Measurements from ENCODE around the gene RRAD.
"Not testable (repeated sequence)": the region's sequence is repeated elsewhere in the genome, so short reads cannot be mapped to it uniquely, and the experiment has no call there.

Gene RRAD

GRCh38 chr16:66898207-66898606 lies 27.1 kb downstream of the RRAD start:
- no peak for FAIRE-seq

- FAIRE-seq = not testable (repeated sequence)
Observed at GRCh38 chr16:66896682-66897081, 28.7 kb downstream of the RRAD start.

- FAIRE-seq = no peak
Observed at GRCh38 chr16:66895999-66896398, 29.3 kb downstream of the RRAD start.

DNA sequence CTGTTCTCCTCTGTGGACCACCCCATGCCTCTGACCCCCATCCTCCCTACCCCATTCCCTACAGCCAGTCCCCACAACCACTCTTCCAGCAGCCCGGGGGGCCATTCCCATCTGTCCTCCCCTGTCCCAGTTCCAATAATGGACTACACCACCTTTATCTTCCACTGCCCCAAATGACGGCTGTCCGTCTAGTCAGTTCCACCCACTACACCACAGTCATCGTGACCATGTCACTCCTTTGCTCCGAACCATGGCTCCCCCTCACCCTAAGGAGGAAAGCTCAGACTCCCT lies 29.7 kb downstream of the RRAD start:
- FAIRE-seq = no peak

GRCh38 chr16:66894948-66895688 lies 30.2 kb downstream of the RRAD start:
- peak; percentile 47 for FAIRE-seq

DNA sequence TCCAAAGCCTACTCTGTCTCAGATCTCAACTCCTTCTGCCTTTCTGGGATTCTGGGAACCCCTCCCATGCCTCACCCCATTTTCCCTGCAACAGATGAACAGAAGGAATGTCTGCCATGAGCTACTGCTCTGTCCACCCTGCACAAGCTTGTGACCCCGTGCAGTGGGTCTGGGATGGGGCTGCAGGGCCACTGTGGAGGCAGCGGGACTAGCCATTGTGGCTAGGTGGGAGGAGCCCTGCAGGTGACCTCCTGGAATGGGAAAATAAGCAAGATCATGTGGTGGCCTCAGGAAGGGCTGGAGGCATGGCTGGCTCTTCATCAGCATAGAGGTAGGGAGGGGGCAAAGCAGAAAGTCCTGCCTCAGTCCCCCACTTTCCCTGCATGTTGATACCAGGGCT lies 31.3 kb downstream of the RRAD start:
- FAIRE-seq = no peak

DNA sequence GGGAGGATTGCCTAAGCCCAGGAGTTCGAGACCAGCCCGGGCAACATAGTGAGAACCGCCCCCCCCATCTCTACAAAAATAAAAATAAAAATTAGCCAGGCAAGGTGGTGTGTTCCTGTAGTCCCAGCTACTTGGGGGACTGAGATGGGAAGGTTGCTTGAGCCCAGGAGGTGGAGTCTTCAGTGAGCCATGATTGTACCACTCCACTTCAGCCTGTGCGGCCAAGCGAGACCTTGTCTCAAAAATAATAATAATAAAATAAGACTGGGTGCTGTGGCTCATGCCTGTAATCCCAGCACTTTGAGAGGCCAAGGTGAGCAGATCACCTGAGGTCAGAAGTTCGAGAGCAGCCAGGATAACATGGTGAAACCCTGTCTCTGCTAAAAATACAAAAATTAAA lies 33.5 kb downstream of the RRAD start:
- no peak for FAIRE-seq

- no peak for FAIRE-seq
Observed at GRCh38 chr16:66891360-66891759, 34.0 kb downstream of the RRAD start.

GRCh38 chr16:66890799-66891198 lies 34.5 kb downstream of the RRAD start:
- FAIRE-seq = no peak

DNA sequence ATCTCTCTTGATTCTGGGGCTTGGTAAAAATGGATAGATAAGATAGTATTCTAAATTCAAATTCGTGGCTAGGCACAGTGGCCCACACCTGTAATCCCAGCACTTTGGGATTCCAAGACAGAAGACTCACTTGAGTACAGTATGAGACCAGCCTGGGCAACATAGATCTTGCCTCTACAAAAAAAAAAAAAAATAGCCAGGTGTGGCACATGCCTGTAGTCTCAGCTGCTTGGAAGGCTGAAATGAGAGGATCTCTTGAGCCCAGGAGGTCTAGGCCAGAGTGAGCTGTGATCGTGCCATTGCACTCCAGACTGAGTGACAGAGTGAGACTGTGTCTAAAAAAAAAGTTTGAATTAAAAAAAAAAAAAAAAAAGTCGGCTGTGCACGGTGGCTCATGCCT lies 35.7 kb downstream of the RRAD start:
- FAIRE-seq = no peak

DNA sequence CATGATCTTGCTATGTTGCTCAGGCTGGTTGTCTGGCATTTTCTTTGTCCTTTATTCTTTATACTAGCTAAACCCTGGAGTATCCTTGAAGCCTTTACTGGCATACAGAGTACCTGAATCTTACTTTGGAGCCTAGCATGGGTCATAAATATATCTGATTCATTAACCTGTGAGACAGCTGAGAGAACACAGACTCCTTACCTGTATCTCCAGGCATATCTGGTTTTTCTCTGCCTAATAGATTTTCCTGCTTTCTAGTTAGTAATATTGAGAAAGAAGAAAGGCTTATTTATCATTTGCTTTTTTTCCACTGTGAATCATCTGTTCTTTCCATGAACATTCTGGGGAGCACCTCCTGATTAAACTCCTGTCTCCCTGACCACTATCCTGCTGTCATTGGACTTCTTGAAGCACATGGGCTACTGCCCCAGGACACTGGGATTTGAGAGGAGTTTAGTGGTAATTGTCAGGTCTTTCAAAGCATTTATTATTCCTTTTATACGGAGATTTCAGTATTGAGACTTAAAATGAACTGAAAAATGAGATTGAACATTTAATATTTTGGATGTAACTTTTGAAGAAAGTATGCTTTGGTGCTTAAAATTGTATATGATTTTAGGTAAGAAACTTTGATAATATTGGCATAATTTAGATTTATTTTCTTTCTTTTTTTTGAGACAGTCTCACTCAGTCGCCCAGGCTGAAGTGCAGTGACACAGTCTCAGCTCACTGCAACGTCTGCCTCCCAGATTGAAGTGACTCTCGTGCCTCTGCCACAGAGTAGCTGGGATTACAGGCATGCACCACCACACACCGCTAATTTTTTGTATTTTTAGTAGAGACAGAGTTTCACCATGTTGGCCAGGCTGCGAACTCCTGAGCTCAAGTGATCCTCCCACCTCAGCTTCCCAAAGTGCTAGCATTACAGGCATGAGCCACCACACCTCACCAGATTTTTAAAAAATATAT lies 36.4 kb downstream of the RRAD start:
- FAIRE-seq = no peak

DNA sequence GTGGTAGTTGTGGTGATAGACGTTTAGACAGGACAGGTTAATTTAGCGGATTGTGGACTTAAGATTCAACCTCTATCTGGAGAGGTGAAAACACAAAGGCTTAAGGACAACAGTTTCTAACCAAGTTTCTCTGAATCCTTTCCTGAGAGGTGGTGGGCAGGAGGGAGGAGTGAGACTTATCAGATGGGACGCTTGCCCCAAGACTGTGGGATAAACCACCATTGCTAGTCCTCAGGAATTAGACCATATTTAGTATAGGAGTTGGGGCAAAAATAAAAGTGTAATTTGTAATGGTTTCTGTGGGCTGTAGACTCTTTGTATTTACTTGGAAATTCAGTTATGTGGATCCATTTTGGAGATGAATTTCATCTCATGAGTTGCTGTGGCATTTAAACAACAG lies 38.4 kb downstream of the RRAD start:
- no peak for FAIRE-seq

- no peak for FAIRE-seq
Observed at GRCh38 chr16:66886321-66886720, 39.0 kb downstream of the RRAD start.

GRCh38 chr16:66885491-66885890 lies 39.8 kb downstream of the RRAD start:
- no peak for FAIRE-seq

GRCh38 chr16:66882702-66883101 lies 42.6 kb downstream of the RRAD start:
- FAIRE-seq = no peak

- FAIRE-seq = no peak
Observed at GRCh38 chr16:66881964-66882508, 43.3 kb downstream of the RRAD start.

- no peak for FAIRE-seq
Observed at GRCh38 chr16:66881560-66881959, 43.8 kb downstream of the RRAD start.

DNA sequence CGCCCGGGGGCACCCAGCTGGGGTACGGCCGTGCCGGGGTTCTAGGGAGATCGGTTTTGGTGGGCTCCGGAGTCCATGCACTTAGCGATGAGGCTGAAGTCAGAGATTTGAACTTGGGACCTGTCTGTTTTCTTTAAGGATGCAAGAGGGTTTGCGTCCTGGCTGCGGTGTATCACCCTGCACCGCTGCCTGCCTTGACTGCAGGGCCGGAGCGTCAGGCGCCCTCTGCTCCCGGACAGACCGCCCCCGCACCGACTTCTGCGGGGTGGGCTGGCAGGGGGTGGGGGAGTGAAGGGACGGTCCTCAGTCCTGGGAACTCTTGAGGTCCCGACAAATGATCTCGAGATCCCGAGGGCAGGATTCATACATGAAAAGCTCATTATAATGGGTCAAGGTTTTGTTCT lies 44.3 kb downstream of the RRAD start:
- no peak for FAIRE-seq

DNA sequence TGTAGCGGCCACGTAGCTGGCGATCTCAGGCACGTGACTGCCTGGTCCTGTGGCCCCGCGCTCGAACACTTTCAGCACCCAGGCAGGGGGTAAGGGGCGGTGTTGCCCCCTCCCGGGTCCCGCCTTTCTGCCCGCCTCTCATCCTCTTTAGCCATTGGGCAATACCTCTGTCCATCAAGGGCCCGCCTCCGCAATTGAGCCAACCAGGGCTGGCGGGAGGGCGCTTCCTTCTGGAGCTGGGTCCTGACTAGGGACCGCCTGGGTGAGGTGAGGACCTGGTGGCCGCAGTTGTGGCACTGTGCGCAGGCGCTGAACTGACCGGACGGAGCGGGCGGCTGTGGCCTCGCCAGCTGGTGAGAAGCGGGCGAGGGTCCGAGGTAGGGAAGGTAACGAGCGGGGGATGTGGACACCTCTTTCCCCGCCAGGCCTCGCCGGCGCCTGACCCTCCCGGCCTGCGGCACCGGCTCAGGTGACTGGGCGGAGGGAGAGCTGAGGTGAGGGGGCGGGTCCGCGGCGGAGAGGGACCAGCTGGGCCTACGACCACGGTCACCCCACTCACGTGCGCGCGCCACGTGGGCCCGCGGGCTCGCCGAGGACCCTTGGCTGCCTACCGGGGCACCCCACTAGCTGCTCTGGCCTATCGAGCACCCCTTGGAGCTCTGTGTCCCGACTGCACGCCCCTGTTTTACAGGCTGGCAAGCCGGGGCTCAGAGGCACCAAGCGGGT lies 44.9 kb downstream of the RRAD start, which contains the start of gene PDP2:
Gene PDP2 (plus strand): TSS at position 228 of the 726 bp plus-strand sequence. CDS start 3,770 bp downstream, outside the sequence.
- FAIRE-seq = peak; percentile 95

DNA sequence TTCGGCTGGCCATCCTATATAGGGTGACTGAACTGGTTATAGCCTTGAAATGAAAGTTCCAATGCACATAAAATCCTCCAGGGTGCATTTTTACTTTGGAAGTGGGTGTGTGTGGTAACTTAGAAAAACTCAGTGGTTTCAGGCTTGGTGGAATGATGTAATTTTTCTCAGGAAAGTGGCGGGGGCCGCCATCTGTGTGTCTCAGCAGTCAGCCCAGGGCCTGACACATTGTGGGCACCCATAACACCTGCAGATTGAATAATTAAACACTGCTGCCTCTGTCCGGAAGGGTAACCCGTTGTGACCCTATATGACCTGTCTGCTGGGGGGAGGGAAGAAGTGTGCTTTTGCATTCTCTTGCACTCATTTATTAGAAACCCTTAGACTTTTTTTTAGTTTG lies 47.3 kb downstream of the RRAD start:
- no peak for FAIRE-seq

DNA sequence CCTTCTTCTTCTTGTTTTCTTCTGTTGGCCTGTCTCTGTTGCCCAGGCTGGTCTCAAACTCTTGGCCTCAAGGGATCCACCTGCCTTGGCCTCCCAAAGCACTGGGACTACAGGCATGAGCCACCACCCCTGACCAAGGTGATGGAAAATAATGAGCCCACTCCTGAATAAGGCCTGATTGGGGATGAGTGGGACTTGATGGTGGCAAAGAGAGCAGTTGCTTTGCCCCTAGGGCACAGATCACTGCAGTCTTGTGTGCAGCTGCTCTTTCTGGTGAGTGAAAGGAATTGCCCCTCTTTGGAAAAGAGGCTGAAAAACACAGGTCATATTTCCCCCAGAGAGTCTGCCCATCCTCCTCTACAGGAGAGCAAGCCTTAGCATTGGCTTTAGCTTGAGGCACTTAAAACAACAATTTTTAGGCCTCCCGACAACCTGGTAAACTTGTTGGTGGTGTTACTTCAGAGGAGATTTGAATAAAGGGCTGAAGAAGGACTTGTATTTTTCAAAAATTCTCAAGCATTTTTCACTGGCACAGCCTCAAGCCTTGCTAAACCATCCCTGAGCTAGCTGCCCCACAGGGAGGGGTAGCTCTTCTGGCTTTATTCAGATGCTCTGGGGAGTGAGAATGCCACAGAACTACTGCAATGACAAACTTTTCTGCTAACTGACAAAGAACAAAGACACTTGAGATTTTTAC lies 51.1 kb downstream of the RRAD start:
- FAIRE-seq = no peak

- no peak for FAIRE-seq
Observed at GRCh38 chr16:66873685-66874055, 51.7 kb downstream of the RRAD start.

All from G401.6 (cell line).